Osteocyte (in vitro differentiated cells): ENCODE data around the gene CRTAC1. TPM values are rescaled to one million over a fixed set of nuclear protein-coding genes. Genes with fewer than 3 reads are reported as not detected.

Experiments
- DNase-seq: peaks from one replicate; pipeline ENCODE4 v3.0.0; 2021; ENCODE audit warnings: mixed read lengths; ENCODE audit not compliant: unreplicated experiment; ENCODE audit errors: extremely low spot score
- H3K27ac Mint-ChIP-seq: one replicate; pipeline ENCODE4 v1.8.0; 2021; ENCODE audit warnings: mild to moderate bottlenecking, mixed read lengths; ENCODE audit not compliant: unreplicated experiment
- H3K27me3 Mint-ChIP-seq: one replicate; pipeline ENCODE4 v1.8.0; 2021; ENCODE audit warnings: mixed read lengths; ENCODE audit not compliant: unreplicated experiment
- H3K36me3 Mint-ChIP-seq: one replicate; pipeline ENCODE4 v1.8.0; 2021; ENCODE audit warnings: mixed read lengths; ENCODE audit not compliant: unreplicated experiment
- H3K4me1 Mint-ChIP-seq: one replicate; pipeline ENCODE4 v1.8.0; 2021; ENCODE audit warnings: mixed read lengths; ENCODE audit not compliant: unreplicated experiment
- H3K4me3 Mint-ChIP-seq: one replicate; pipeline ENCODE4 v1.8.0; 2021; ENCODE audit warnings: mild to moderate bottlenecking, moderate library complexity, mixed read lengths; ENCODE audit not compliant: unreplicated experiment
- H3K9me3 Mint-ChIP-seq: one replicate; pipeline ENCODE4 v1.8.0; 2021; ENCODE audit warnings: mixed read lengths; ENCODE audit not compliant: unreplicated experiment
- CTCF ChIP-seq: fragments of 200-600 bp; sonication (generic); IDR thresholded peaks from 2 replicates; pipeline ENCODE4 v1.5.0; 2021; ENCODE audit warnings: antibody characterized with exemption, mild to moderate bottlenecking, moderate library complexity
- long read RNA-seq: library from polyadenylated mRNA; unstranded; transcript quantifications from one replicate; pipeline ENCODE4 v2.0.0, GENCODE V29; 2021
- total RNA-seq: library from RNA; stranded (reverse); gene quantifications from 2 replicates; pipeline ENCODE4 v1.2.1, GENCODE V29; 2021

The CRTAC1 gene
- total RNA-seq = 0.16 TPM in 2 replicates
- long read RNA-seq = 0 reads

- Mint-ChIP-seq H3K4me3 (peak within 1 kb of the TSS; percentile 51), H3K36me3 (no peaks in the 10 kb centered on the region), H3K9me3 (no peaks in the 10 kb centered on the region), H3K4me1 (peaks cover 6% of the 10 kb centered on the region), H3K27ac (no peak within 1 kb of the TSS), H3K27me3 (peaks cover 70% of the 10 kb centered on the region)
- no peak for TF ChIP-seq CTCF
- DNase-seq = no peak
These were observed at the start of gene CRTAC1 for GRCh38 chr10:98030093-98030821. Gene CRTAC1, minus strand, starts transcription at chr10:98030621. Its CDS starts 149 bp downstream, at chr10:98030472.

- no peak for TF ChIP-seq CTCF
- H3K4me1 Mint-ChIP-seq = no peaks in the 10 kb centered on the region
- H3K9me3 Mint-ChIP-seq = no peaks in the 10 kb centered on the region
- DNase-seq = no peak
- no peaks in the 10 kb centered on the region for H3K36me3 Mint-ChIP-seq
- H3K27me3 Mint-ChIP-seq = no peaks in the 10 kb centered on the region
- no peak overlapping the region for H3K4me3 Mint-ChIP-seq
- no peak overlapping the region for H3K27ac Mint-ChIP-seq
These were observed 48.4 kb upstream of the CRTAC1 start for GRCh38 chr10:98078774-98079173.

GRCh38 chr10:98077223-98077622, 46.8 kb upstream of the CRTAC1 start:
- no peaks in the 10 kb centered on the region for H3K4me1 Mint-ChIP-seq
- no peak for DNase-seq
- H3K27me3 Mint-ChIP-seq = no peaks in the 10 kb centered on the region
- H3K9me3 Mint-ChIP-seq = no peaks in the 10 kb centered on the region
- no peak overlapping the region for H3K4me3 Mint-ChIP-seq
- no peak for TF ChIP-seq CTCF
- no peak overlapping the region for H3K27ac Mint-ChIP-seq
- H3K36me3 Mint-ChIP-seq = no peaks in the 10 kb centered on the region

GRCh38 chr10:98076086-98076485, 45.7 kb upstream of the CRTAC1 start:
- H3K27me3 Mint-ChIP-seq = no peaks in the 10 kb centered on the region
- H3K27ac Mint-ChIP-seq = no peak overlapping the region

More at GRCh38 chr10:98076086-98076485, 45.7 kb upstream of the CRTAC1 start:
- H3K4me3 Mint-ChIP-seq = no peak overlapping the region
- H3K4me1 Mint-ChIP-seq = no peaks in the 10 kb centered on the region
- H3K36me3 Mint-ChIP-seq = no peaks in the 10 kb centered on the region
- no peak for DNase-seq
- no peak for TF ChIP-seq CTCF
- H3K9me3 Mint-ChIP-seq = no peaks in the 10 kb centered on the region
